GM12872 (cell line): Measurements from ENCODE around the gene LAMA1.

ENCODE experiments used
- TF ChIP-seq, protein P1 (sequence below): IDR thresholded peaks from 3 replicates; pipeline ENCODE4 v1.5.1; 2011; ENCODE audit warnings: low read depth, mild to moderate bottlenecking, low read length, moderate library complexity; ENCODE audit not compliant: insufficient read depth

Gene LAMA1

DNA sequence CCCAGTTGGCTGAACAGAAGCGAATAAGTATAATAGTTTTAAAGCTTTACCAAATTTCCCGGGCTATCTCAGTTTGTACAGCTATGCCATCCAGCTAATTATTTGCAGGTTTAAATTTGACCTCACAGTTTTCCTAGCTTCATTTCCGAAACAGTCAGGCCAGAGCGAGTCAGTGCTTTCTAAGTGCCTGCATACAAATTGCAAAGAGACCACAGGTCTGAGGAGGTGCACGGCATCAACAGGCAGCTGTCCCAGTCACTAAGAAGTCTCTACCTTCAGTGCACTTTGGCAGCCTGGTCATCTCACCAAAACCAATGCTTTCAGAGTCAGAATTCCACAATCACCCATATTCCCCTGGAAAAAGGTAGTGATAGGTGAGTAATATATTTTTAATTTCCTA, 51.9 kb downstream of the LAMA1 start:
- TF ChIP-seq, protein P1, sequence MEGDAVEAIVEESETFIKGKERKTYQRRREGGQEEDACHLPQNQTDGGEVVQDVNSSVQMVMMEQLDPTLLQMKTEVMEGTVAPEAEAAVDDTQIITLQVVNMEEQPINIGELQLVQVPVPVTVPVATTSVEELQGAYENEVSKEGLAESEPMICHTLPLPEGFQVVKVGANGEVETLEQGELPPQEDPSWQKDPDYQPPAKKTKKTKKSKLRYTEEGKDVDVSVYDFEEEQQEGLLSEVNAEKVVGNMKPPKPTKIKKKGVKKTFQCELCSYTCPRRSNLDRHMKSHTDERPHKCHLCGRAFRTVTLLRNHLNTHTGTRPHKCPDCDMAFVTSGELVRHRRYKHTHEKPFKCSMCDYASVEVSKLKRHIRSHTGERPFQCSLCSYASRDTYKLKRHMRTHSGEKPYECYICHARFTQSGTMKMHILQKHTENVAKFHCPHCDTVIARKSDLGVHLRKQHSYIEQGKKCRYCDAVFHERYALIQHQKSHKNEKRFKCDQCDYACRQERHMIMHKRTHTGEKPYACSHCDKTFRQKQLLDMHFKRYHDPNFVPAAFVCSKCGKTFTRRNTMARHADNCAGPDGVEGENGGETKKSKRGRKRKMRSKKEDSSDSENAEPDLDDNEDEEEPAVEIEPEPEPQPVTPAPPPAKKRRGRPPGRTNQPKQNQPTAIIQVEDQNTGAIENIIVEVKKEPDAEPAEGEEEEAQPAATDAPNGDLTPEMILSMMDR, result no peak

DNA sequence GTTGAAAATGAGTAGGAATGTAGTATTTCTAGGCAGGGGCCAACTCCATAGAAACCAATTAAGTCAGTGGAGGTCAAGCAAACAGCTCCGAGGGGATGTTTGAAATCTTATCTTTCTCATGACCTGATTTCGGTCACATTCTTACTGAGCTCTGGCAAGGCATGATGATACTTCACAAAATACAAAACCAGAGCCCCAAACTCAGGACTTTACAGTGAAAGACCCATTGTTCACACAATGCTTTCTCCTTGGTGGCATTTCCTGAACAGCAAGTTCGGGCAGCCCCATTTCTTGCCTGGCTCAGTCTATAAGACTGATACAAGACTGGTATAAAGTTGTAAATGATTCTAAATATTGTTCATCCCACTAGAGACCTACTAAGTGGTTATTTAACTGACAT, 53.3 kb downstream of the LAMA1 start:
- TF ChIP-seq, protein P1, result no peak

GRCh38 chr18:7062811-7063210, 54.8 kb downstream of the LAMA1 start:
- TF ChIP-seq, protein P1, result no peak

GRCh38 chr18:7062236-7062635, 55.4 kb downstream of the LAMA1 start:
- TF ChIP-seq, protein P1, result no peak

GRCh38 chr18:7059276-7059675, 58.3 kb downstream of the LAMA1 start:
- TF ChIP-seq, protein P1, result no peak

DNA sequence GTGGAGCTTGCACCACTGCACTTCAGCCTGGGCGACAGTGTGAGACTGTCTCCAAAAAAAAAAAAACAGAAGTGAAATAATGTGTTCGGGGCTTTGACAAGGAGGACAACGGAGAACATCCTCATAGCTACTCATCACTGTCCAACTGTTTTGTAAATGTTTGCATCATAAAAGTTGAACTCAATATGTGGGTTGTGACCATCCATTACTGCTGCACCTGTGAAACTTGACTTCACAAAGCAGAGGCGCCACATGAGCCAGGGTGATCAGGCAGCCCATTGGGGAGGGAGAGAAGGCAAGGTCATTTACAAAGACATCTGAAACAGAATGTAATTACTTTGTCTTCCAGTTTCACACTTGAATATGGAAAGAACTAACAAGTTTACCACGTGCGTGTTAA, 61.6 kb downstream of the LAMA1 start:
- TF ChIP-seq, protein P1, result no peak

GRCh38 chr18:7049951-7050350, 67.6 kb downstream of the LAMA1 start:
- TF ChIP-seq, protein P1, result no peak

GRCh38 chr18:7048081-7048480, 69.5 kb downstream of the LAMA1 start:
- TF ChIP-seq, protein P1, result no peak
